ENCODE measurements around the gene SPRR2D.
"Not testable (repeated sequence)": the region's sequence is repeated elsewhere in the genome, so short reads cannot be mapped to it uniquely, and the experiment has no call there.

The SPRR2D gene

GRCh38 chr1:153025797-153026196 is 15.1 kb downstream of the SPRR2D start:
- no peaks in the 10 kb centered on the region for H3K9me3 ChIP-seq (ENCODE audit: insufficient read depth, low read depth, low read length)

DNA sequence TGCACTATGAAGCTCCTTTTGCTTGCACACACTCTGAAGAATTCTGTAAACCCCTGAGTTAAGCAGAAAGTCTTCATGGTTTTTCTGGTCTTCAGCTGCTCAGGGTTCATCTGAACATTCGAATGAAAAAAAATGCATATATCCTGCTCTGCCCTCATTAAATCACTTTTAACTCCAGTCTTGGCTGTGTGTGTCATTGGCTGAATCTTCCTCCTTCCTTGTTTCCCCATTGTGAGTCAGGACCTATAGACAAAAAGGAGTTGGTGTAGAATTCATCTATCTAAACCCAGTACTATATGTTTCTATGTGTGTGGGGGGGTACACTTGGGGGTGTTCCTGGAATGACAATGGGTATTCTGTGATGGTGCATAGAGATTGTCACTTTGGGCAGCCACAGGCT is 16.5 kb downstream of the SPRR2D start:
- H3K4me1 ChIP-seq (ENCODE audit: insufficient read depth, low read length, poor library complexity, severe bottlenecking), result no peaks in the 10 kb centered on the region
- H3K36me3 ChIP-seq (ENCODE audit: insufficient read depth, low read length), result no peaks in the 10 kb centered on the region
- no peak for TF ChIP-seq CTCF (conservative IDR thresholded peaks at IDR 0.05; ENCODE audit: low read length)
- no peak for TF ChIP-seq EZH2phosphoT487 (IDR thresholded peaks at IDR 0.05; ENCODE audit: borderline replicate concordance)
- H3K79me2 ChIP-seq (ENCODE audit: insufficient read depth, low read length), result no peaks in the 10 kb centered on the region
- H3F3A ChIP-seq (ENCODE audit: low read depth), result no peaks in the 10 kb centered on the region
- no peaks in the 10 kb centered on the region for H3K9me3 ChIP-seq (ENCODE audit: insufficient read depth, low read depth, low read length)
- H3K4me2 ChIP-seq (ENCODE audit: low read depth, low read length, poor library complexity, severe bottlenecking), result no peak overlapping the region
- no peak overlapping the region for H3K9ac ChIP-seq (ENCODE audit: low read depth, low read length, poor library complexity, severe bottlenecking)
- H3K9me2 ChIP-seq (replicated peaks; ENCODE audit: low read depth, low read length), result no peaks in the 10 kb centered on the region
- no peak overlapping the region for H2AFZ ChIP-seq (ENCODE audit: low read length)
- no peaks in the 10 kb centered on the region for H3K27me3 ChIP-seq (ENCODE audit: insufficient read depth, low read length, poor library complexity, severe bottlenecking)
- H4K20me1 ChIP-seq (ENCODE audit: insufficient read depth, low read length, poor library complexity, severe bottlenecking), result no peaks in the 10 kb centered on the region
- H3K4me3 ChIP-seq (ENCODE audit: low read length, poor library complexity, severe bottlenecking), result no peak overlapping the region

More at GRCh38 chr1:153025797-153026196, 15.1 kb downstream of the SPRR2D start:
- no peaks in the 10 kb centered on the region for H3K36me3 ChIP-seq (ENCODE audit: insufficient read depth, low read length)
- no peaks in the 10 kb centered on the region for H3F3A ChIP-seq (ENCODE audit: low read depth)
- TF ChIP-seq EZH2phosphoT487 (IDR thresholded peaks at IDR 0.05; ENCODE audit: borderline replicate concordance), result no peak
- no peak for TF ChIP-seq CTCF (conservative IDR thresholded peaks at IDR 0.05; ENCODE audit: low read length)
- no peak overlapping the region for H3K4me2 ChIP-seq (ENCODE audit: low read depth, low read length, poor library complexity, severe bottlenecking)
- H2AFZ ChIP-seq (ENCODE audit: low read length), result no peak overlapping the region
- H3K4me3 ChIP-seq (ENCODE audit: low read length, poor library complexity, severe bottlenecking), result no peak overlapping the region
- H4K20me1 ChIP-seq (ENCODE audit: insufficient read depth, low read length, poor library complexity, severe bottlenecking), result no peaks in the 10 kb centered on the region
- no peak overlapping the region for H3K9ac ChIP-seq (ENCODE audit: low read depth, low read length, poor library complexity, severe bottlenecking)
- H3K9me2 ChIP-seq (replicated peaks; ENCODE audit: low read depth, low read length), result no peaks in the 10 kb centered on the region
- no peaks in the 10 kb centered on the region for H3K27me3 ChIP-seq (ENCODE audit: insufficient read depth, low read length, poor library complexity, severe bottlenecking)
- H3K79me2 ChIP-seq (ENCODE audit: insufficient read depth, low read length), result no peaks in the 10 kb centered on the region
- H3K4me1 ChIP-seq (ENCODE audit: insufficient read depth, low read length, poor library complexity, severe bottlenecking), result no peaks in the 10 kb centered on the region

DNA sequence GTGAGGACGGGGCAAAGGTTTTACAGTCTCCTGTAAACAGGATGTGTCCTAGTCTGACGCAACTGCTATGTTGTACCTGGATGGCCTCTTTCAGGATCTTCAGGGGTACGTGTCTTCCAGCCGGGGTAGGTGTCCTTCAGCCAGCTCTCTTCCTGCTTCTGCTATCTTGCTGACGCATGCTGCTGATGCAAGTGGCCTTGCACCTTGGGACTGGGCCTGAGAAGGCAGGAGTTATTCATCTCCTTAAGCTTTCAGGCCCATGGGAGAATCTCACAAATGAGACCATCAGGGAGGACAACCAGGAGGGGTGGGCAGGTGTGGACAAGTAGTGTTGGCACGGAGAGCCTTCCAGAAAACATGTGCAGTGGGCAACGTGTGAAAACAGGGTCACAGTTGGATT is 17.8 kb downstream of the SPRR2D start:
- Histone ChIP-seq H3K79me2 (ENCODE audit: insufficient read depth, low read length) (no peaks in the 10 kb centered on the region), H4K20me1 (ENCODE audit: insufficient read depth, low read length, poor library complexity, severe bottlenecking) (no peaks in the 10 kb centered on the region), H2AFZ (ENCODE audit: low read length) (no peak overlapping the region), H3K4me1 (ENCODE audit: insufficient read depth, low read length, poor library complexity, severe bottlenecking) (no peaks in the 10 kb centered on the region), H3K9me3 (ENCODE audit: insufficient read depth, low read depth, low read length) (no peaks in the 10 kb centered on the region), H3K4me2 (ENCODE audit: low read depth, low read length, poor library complexity, severe bottlenecking) (no peak overlapping the region), H3K4me3 (ENCODE audit: low read length, poor library complexity, severe bottlenecking) (no peak overlapping the region), H3K9me2 (replicated peaks; ENCODE audit: low read depth, low read length) (no peaks in the 10 kb centered on the region), H3K27me3 (ENCODE audit: insufficient read depth, low read length, poor library complexity, severe bottlenecking) (no peaks in the 10 kb centered on the region), H3K9ac (ENCODE audit: low read depth, low read length, poor library complexity, severe bottlenecking) (no peak overlapping the region), H3F3A (ENCODE audit: low read depth) (no peaks in the 10 kb centered on the region), H3K36me3 (ENCODE audit: insufficient read depth, low read length) (no peaks in the 10 kb centered on the region)
- TF ChIP-seq CTCF (conservative IDR thresholded peaks at IDR 0.05; ENCODE audit: low read length) (no peak), EZH2phosphoT487 (IDR thresholded peaks at IDR 0.05; ENCODE audit: borderline replicate concordance) (no peak)

- H3K4me1 ChIP-seq (ENCODE audit: insufficient read depth, low read length, poor library complexity, severe bottlenecking); H3K79me2 ChIP-seq (ENCODE audit: insufficient read depth, low read length); H3K9ac ChIP-seq (ENCODE audit: low read depth, low read length, poor library complexity, severe bottlenecking); H3K4me3 ChIP-seq (ENCODE audit: low read length, poor library complexity, severe bottlenecking); H3K9me2 ChIP-seq (replicated peaks; ENCODE audit: low read depth, low read length); H3K4me2 ChIP-seq (ENCODE audit: low read depth, low read length, poor library complexity, severe bottlenecking); H3K36me3 ChIP-seq (ENCODE audit: insufficient read depth, low read length); H3K27me3 ChIP-seq (ENCODE audit: insufficient read depth, low read length, poor library complexity, severe bottlenecking); H3F3A ChIP-seq (ENCODE audit: low read depth); H3K9me3 ChIP-seq (ENCODE audit: insufficient read depth, low read depth, low read length); H4K20me1 ChIP-seq (ENCODE audit: insufficient read depth, low read length, poor library complexity, severe bottlenecking); H2AFZ ChIP-seq (ENCODE audit: low read length): not testable (repeated sequence)
Observed at GRCh38 chr1:153022340-153022739, 18.6 kb downstream of the SPRR2D start.

DNA sequence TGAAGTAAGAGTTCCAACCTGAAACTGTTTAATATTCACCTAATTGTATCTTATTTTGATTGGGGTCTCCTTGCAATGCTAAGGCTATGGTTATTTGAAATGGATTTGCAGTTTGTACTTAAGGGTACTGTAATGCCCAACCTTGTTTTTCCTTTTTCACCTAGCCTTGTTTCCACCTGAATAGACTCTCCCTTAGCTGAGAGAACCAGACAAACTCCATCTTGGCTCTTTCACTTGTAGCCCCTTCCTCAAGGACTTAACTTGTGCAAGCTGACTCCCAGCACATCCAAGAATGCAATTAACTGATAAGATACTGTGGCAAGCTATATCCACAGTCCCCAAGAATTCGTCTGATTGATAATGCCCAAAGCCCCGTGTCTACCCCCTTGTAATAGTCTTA is 19.1 kb downstream of the SPRR2D start:
- H4K20me1 ChIP-seq (ENCODE audit: insufficient read depth, low read length, poor library complexity, severe bottlenecking); H3K9me2 ChIP-seq (replicated peaks; ENCODE audit: low read depth, low read length); H3K9ac ChIP-seq (ENCODE audit: low read depth, low read length, poor library complexity, severe bottlenecking); H3K4me2 ChIP-seq (ENCODE audit: low read depth, low read length, poor library complexity, severe bottlenecking); H3K27me3 ChIP-seq (ENCODE audit: insufficient read depth, low read length, poor library complexity, severe bottlenecking); H3K4me1 ChIP-seq (ENCODE audit: insufficient read depth, low read length, poor library complexity, severe bottlenecking); H2AFZ ChIP-seq (ENCODE audit: low read length); H3K79me2 ChIP-seq (ENCODE audit: insufficient read depth, low read length); H3K4me3 ChIP-seq (ENCODE audit: low read length, poor library complexity, severe bottlenecking); H3F3A ChIP-seq (ENCODE audit: low read depth); H3K9me3 ChIP-seq (ENCODE audit: insufficient read depth, low read depth, low read length); H3K36me3 ChIP-seq (ENCODE audit: insufficient read depth, low read length): not testable (repeated sequence)

Data from Loucy (cell line).